GM12878 (cell line): Measurements from ENCODE around the gene S100A10. TPM values are rescaled to one million over a fixed set of nuclear protein-coding genes. Genes with fewer than 3 reads are reported as not detected.
A peak's percentile ranks its signal among the peaks of the same experiment; 100 is the strongest.

Source experiments
- ATAC-seq: fragments of 200-7000 bp; cut with Tn5 transposase; 3 replicates; pipeline ENCODE4 v1.9.1; 2020; ENCODE audit warnings: mild to moderate bottlenecking, moderate library complexity
- BruUV-seq: library from RNA; stranded (reverse); fragments of 400-500 nt; replicated peaks from 2 replicates; lab custom pipeline; 2021; lab: Mats Ljungman, UMichigan
- CTCF ChIA-PET: fragments of 300-600 bp; sonication (Branson Sonifier 250); formaldehyde crosslinking; extraction: SDS; loops from one replicate; lab custom pipeline; 2021; ENCODE audit warnings: inconsistent platforms; lab: Yijun Ruan, JAX
- POLR2A ChIA-PET: fragments of 350-600 bp; formaldehyde crosslinking; extraction: SDS; loops from one replicate; lab custom pipeline; 2021; ENCODE audit warnings: inconsistent platforms; lab: Charles Lee
- RAD21 ChIA-PET: fragments of 300-600 bp; sonication (Branson Sonifier 250); formaldehyde crosslinking; loops from one replicate; lab custom pipeline; 2023; ENCODE audit warnings: antibody characterized with exemption; ENCODE audit not compliant: unreplicated experiment; lab: Charles Lee
- SMC1A ChIA-PET: fragments of 300-600 bp; sonication (Branson Sonifier 250); formaldehyde crosslinking; loops from one replicate; lab custom pipeline; 2023; ENCODE audit not compliant: unreplicated experiment, uncharacterized antibody; lab: Charles Lee
- DNase-seq: peaks from one replicate; pipeline ENCODE4 v3.0.0-alpha.2; 2011; ENCODE audit warnings: low read depth, low spot score
- FAIRE-seq: peaks from 3 replicates; lab custom pipeline; 2011; peaks lifted over from hg19 to GRCh38; lab: Jason Lieb, UNC
- H2AFZ ChIP-seq: 2 replicates; pipeline ENCODE4 v1.6.0; 2011; ENCODE audit warnings: low read depth, low read length, control low read depth; ENCODE audit not compliant: control insufficient read depth
- H3K27ac ChIP-seq: 2 replicates; pipeline ENCODE4 v1.5.1; 2011; ENCODE audit warnings: control low read depth; ENCODE audit not compliant: control insufficient read depth, insufficient read depth
- H3K27me3 ChIP-seq, 2 experiments: replicated peaks in 1 of 2; 2 replicates each; pipeline versions ENCODE4 v1.6.0 to v1.6.1; 2011; ENCODE audit warnings: low read length in 1 of 2; ENCODE audit not compliant: control insufficient read depth in 2 of 2, insufficient read depth in 2 of 2
- H3K36me3 ChIP-seq, 2 experiments: 2 replicates each; pipeline ENCODE4 v1.5.1; 2011; ENCODE audit warnings: low read length in 1 of 2; ENCODE audit not compliant: control insufficient read depth in 2 of 2, insufficient read depth in 2 of 2
- H3K4me1 ChIP-seq: 2 replicates; pipeline ENCODE4 v1.6.1; 2011; ENCODE audit warnings: mild to moderate bottlenecking, low read length, moderate library complexity, mixed read lengths; ENCODE audit not compliant: control insufficient read depth, insufficient read depth
- H3K4me2 ChIP-seq: 2 replicates; pipeline ENCODE4 v1.6.0; 2011; ENCODE audit warnings: control low read depth; ENCODE audit not compliant: control insufficient read depth, insufficient read depth
- H3K4me3 ChIP-seq: fragments of 200-600 bp; sonication (generic); 2 replicates; pipeline ENCODE4 v1.5.1; 2016
- H3K79me2 ChIP-seq: 2 replicates; pipeline ENCODE4 v1.6.0; 2011; ENCODE audit warnings: low read length; ENCODE audit not compliant: control insufficient read depth, insufficient read depth
- H3K9ac ChIP-seq: 2 replicates; pipeline ENCODE4 v1.8.0; 2011; ENCODE audit warnings: low read length, control low read depth, mixed read lengths; ENCODE audit not compliant: control insufficient read depth, insufficient read depth
- H3K9me3 ChIP-seq: replicated peaks from 3 replicates; pipeline ENCODE4 v1.5.1; 2011; ENCODE audit warnings: mild to moderate bottlenecking, low read length; ENCODE audit not compliant: control insufficient read depth, insufficient read depth
- H4K20me1 ChIP-seq: 2 replicates; pipeline ENCODE4 v1.6.0; 2011; ENCODE audit not compliant: control insufficient read depth, insufficient read depth
- CHD1 ChIP-seq: IDR thresholded peaks from 2 replicates; pipeline ENCODE4 v1.6.1; 2012; ENCODE audit warnings: low read depth, low read length, improper control_type of control experiment
- E4F1 ChIP-seq: fragments of 450-650 bp; IDR thresholded peaks from 2 replicates; pipeline ENCODE4 v1.6.1; 2018; ENCODE audit warnings: borderline replicate concordance, mild to moderate bottlenecking; ENCODE audit not compliant: partially characterized antibody
- FOS ChIP-seq: IDR thresholded peaks from 3 replicates; pipeline ENCODE4 v1.6.1; 2011; ENCODE audit warnings: borderline replicate concordance; ENCODE audit not compliant: insufficient read length; ENCODE audit errors: extremely low read depth
- HDGF ChIP-seq: fragments of 450-650 bp; IDR thresholded peaks from 2 replicates; pipeline ENCODE4 v1.6.1; 2016; ENCODE audit warnings: antibody characterized with exemption
- IKZF1 ChIP-seq: fragments of 450-650 bp; conservative IDR thresholded peaks from 2 replicates; pipeline ENCODE4 v1.6.1; 2017; ENCODE audit warnings: antibody characterized with exemption, mild to moderate bottlenecking
- MYB ChIP-seq: fragments of 150-350 bp; IDR thresholded peaks from 2 replicates; pipeline ENCODE4 v1.6.1; 2014; ENCODE audit warnings: mild to moderate bottlenecking, low read depth, low read length, borderline replicate concordance
- NR2C1 ChIP-seq: fragments of 450-650 bp; IDR thresholded peaks from 2 replicates; pipeline ENCODE4 v1.6.1; 2017; ENCODE audit warnings: antibody characterized with exemption, mild to moderate bottlenecking, moderate library complexity
- NRF1 ChIP-seq: conservative IDR thresholded peaks from 2 replicates; pipeline ENCODE4 v1.6.1; 2011; ENCODE audit warnings: mild to moderate bottlenecking, low read depth, low read length, improper control_type of control experiment
- RELA ChIP-seq: fragments of 450-650 bp; IDR thresholded peaks from 2 replicates; pipeline ENCODE4 v1.8.0; 2014; ENCODE audit warnings: borderline replicate concordance; ENCODE audit not compliant: partially characterized antibody
- RUNX3 ChIP-seq: IDR thresholded peaks from 2 replicates; pipeline ENCODE4 v1.6.1; 2012; ENCODE audit warnings: low read length, inconsistent platforms
- SIX5 ChIP-seq: IDR thresholded peaks from 2 replicates; pipeline ENCODE4 v1.6.1; 2011; ENCODE audit warnings: mild to moderate bottlenecking, low read depth, low read length, moderate library complexity; ENCODE audit not compliant: severe bottlenecking
- SRF ChIP-seq, 2 experiments: IDR thresholded peaks; 2 replicates each; pipeline ENCODE4 v1.6.1; 2011; ENCODE audit warnings: low read depth in 2 of 2, low read length in 2 of 2, mild to moderate bottlenecking in 1 of 2, moderate library complexity in 1 of 2
- WGBS: methylation state at CpG from one replicate; pipeline ENCODE4 v1.1.6; 2016; ENCODE audit warnings: low lambda C conversion rate; ENCODE audit not compliant: insufficient replicate concordance, insufficient coverage; ENCODE audit errors: missing lambda C conversion rate; 5-methylcytosine and 5-hydroxymethylcytosine counted together
- in situ Hi-C: fragments of 300-500 bp; cut with MboI; formaldehyde crosslinking; loops from 9 replicates; pipeline ENCODE4 v1.14.3; 2018; ENCODE audit warnings: mixed read lengths
- intact Hi-C: fragments of 100-400 bp; cut with micrococcal nuclease; formaldehyde crosslinking; loops from one replicate; pipeline ENCODE4 v1.14.2; 2022; ENCODE audit not compliant: unreplicated experiment
- polyA plus RNA-seq, 11 experiments: library from polyadenylated mRNA; depleted of rRNA in 4 of 11; unstranded in 6 of 11; stranded (reverse) in 5 of 11; fragments of >200 nt; fragmentation: Nextera tagmentation in 4 of 11; fragmentation: Illumina TruSeq in 1 of 11; extraction: Ambion mirVana in 4 of 11; extraction: Trizol in 1 of 11; gene quantifications; 1 replicate in 1 of 11; 2 replicates in 10 of 11; pipeline versions ENCODE4 v1.2.1 to v1.2.3, GENCODE V29; 2011 to 2016; ENCODE audit warnings: inconsistent platforms in 2 of 11, missing spikeins in 2 of 11, low read depth in 1 of 11
- total RNA-seq, 4 experiments: library from RNA; depleted of rRNA in 3 of 4; stranded (reverse); fragments of >200 nt in 3 of 4; fragmentation: Illumina TruSeq in 1 of 4; extraction: Trizol in 1 of 4; gene quantifications; 2 replicates each; pipeline versions ENCODE4 v1.2.1 to v1.2.3, GENCODE V29; 2013 to 2021

The S100A10 gene
- total and polyA plus RNA-seq, 10 of the 15 experiments (the other 5 are each of a cell fraction or from before 2014, with no cell fraction given), result 0.18 to 2.8 (median 0.61) TPM; not detected in 2

- Histone ChIP-seq H3K79me2 (no peaks in the 10 kb centered on the region), H4K20me1 (no peaks in the 10 kb centered on the region), H3K4me2 (peak overlapping the region; percentile 77), H3K27me3 (no peaks in the 10 kb centered on the region), H3K4me3 (no peak overlapping the region), H3K36me3 (no peaks in the 10 kb centered on the region), H3K27ac (peak overlapping the region; percentile 46; the same call in 1 of the 2 replicates), H2AFZ (peak overlapping the region; percentile 87), H3K9ac (no peak overlapping the region; the same call in 1 of the 2 replicates), H3K4me1 (peaks cover 16% of the 10 kb centered on the region), H3K9me3 (no peaks in the 10 kb centered on the region)
- TF ChIP-seq MYB, result no peak
- no peak for TF ChIP-seq RELA
- TF ChIP-seq HDGF, result no peak
- no peak for TF ChIP-seq FOS
- intact Hi-C loops, result no loop called here
- in situ Hi-C loops, result no loop called here
- no TSS peak for BruUV-seq
- 100% methylated on average over 1 of the region's 1 CpG for WGBS
- ATAC-seq (peak; percentile 29), DNase-seq (no peak), FAIRE-seq (no peak)
- POLR2A ChIA-PET, result no interaction called here
- CTCF ChIA-PET, result interaction anchor here (0.7 to 4.2 kb wide), 15 partner anchors 12 to 425 kb away, joined by 3 to 40 read pairs (median 4); partner anchors contain the start of gene THEM4
- RAD21 ChIA-PET, result no interaction called here
- SMC1A ChIA-PET, result interaction anchor here (0.8 to 1.7 kb wide), 6 partner anchors 15 to 425 kb away, joined by 3 to 4 read pairs (median 4); partner anchors contain the start of gene THEM4
Measured at GRCh38 chr1:152034324-152034653, 40.6 kb upstream of the S100A10 start.

GRCh38 chr1:152029929-152030211 lies 36.2 kb upstream of the S100A10 start:
- H3K27ac ChIP-seq, result no peak overlapping the region
- no peak for DNase-seq
- H3K4me3 ChIP-seq, result no peak overlapping the region
- H3K27me3 ChIP-seq, result no peaks in the 10 kb centered on the region; a peak in 1 of 4 replicates
- H3K4me1 ChIP-seq, result peaks cover 8% of the 10 kb centered on the region
- intact Hi-C loops (no loop called here), in situ Hi-C loops (no loop called here)
- no peaks in the 10 kb centered on the region for H4K20me1 ChIP-seq
- ChIA-PET RAD21 (no interaction called here), SMC1A (no interaction called here), POLR2A (no interaction called here), CTCF (no interaction called here)
- H3K9me3 ChIP-seq, result no peaks in the 10 kb centered on the region
- H3K9ac ChIP-seq, result no peak overlapping the region
- 94% methylated on average over 4 of the region's 4 CpGs for WGBS
- no peak for FAIRE-seq
- no peak overlapping the region for H2AFZ ChIP-seq
- H3K4me2 ChIP-seq, result no peak overlapping the region
- TF ChIP-seq NR2C1, result no peak
- no peak for TF ChIP-seq SIX5
- no peak for TF ChIP-seq NRF1
- no peak for TF ChIP-seq E4F1
- no peak for TF ChIP-seq RUNX3
- TF ChIP-seq HDGF, result no peak
- TF ChIP-seq SRF (IDR thresholded peaks at IDR 0.05; ENCODE audit: low read depth in 2 of 2, low read length in 2 of 2), result no peak
- no peak for TF ChIP-seq IKZF1
- TF ChIP-seq CHD1, result no peak
- no peaks in the 10 kb centered on the region for H3K79me2 ChIP-seq
- H3K36me3 ChIP-seq, result no peaks in the 10 kb centered on the region
- no peak for ATAC-seq
- no TSS peak for BruUV-seq
